SK-N-SH (cell line): Measurements from ENCODE around the gene XG. TPM values are rescaled to one million over a fixed set of nuclear protein-coding genes. Genes with fewer than 3 reads are reported as not detected.
"Not testable (repeated sequence)": the region's sequence is repeated elsewhere in the genome, so short reads cannot be mapped to it uniquely, and the experiment has no call there.

ENCODE experiments used
- CTCF ChIA-PET: fragments of 300-600, 350-600 bp; formaldehyde crosslinking; extraction: SDS; loops from one replicate; lab custom pipeline; 2021; lab: Yijun Ruan, JAX
- POLR2A ChIA-PET: fragments of 350-600 bp; sonication (Branson Sonifier 250); formaldehyde crosslinking; extraction: SDS; loops from one replicate; lab custom pipeline; 2020; ENCODE audit warnings: antibody characterized with exemption, inconsistent platforms; lab: Yijun Ruan, JAX
- DNase-seq: peaks from one replicate; pipeline ENCODE4 v3.0.0; 2012
- H2AFZ ChIP-seq: fragments of 200-600 bp; sonication (generic); 2 replicates; pipeline ENCODE4 v1.8.1; 2016; ENCODE audit warnings: antibody characterized with exemption, mild to moderate bottlenecking, low read depth
- H3F3A ChIP-seq: fragments of 200-600 bp; sonication (generic); replicated peaks from 2 replicates; pipeline ENCODE3; 2016; ENCODE audit warnings: antibody characterized with exemption, mild to moderate bottlenecking; ENCODE audit not compliant: insufficient read depth
- H3K27ac ChIP-seq, 2 experiments: fragments of 200-500 bp in 1 of 2; fragments of 200-600 bp in 1 of 2; sonication (Bioruptor generic) in 1 of 2; sonication (generic), shearing (Covaris generic) in 1 of 2; 2 replicates each; pipeline versions ENCODE4 v1.5.1 to v1.6.1; 2014 to 2016; ENCODE audit warnings: low read depth in 2 of 2, inconsistent platforms in 1 of 2, low read length in 1 of 2, mild to moderate bottlenecking in 1 of 2, mixed read lengths in 1 of 2
- H3K27me3 ChIP-seq: fragments of 200-600 bp; sonication (generic), shearing (Covaris generic); 2 replicates; pipeline ENCODE4 v1.6.1; 2016; ENCODE audit warnings: mixed run types; ENCODE audit not compliant: insufficient read depth
- H3K36me3 ChIP-seq, 2 experiments: fragments of 200-500 bp in 1 of 2; fragments of 200-600 bp in 1 of 2; sonication (Bioruptor generic) in 1 of 2; sonication (generic) in 1 of 2; replicated peaks in 1 of 2; 2 replicates each; pipeline versions ENCODE3 to v1.5.1; 2014 to 2016; ENCODE audit warnings: low read length in 1 of 2, mild to moderate bottlenecking in 1 of 2; ENCODE audit not compliant: insufficient read depth in 2 of 2, control insufficient read depth in 1 of 2
- H3K4me1 ChIP-seq, 2 experiments: fragments of 200-500 bp in 1 of 2; fragments of 200-600 bp in 1 of 2; sonication (Bioruptor generic) in 1 of 2; sonication (generic), shearing (Covaris generic) in 1 of 2; 2 replicates each; pipeline versions ENCODE4 v1.5.1 to v1.6.1; 2014 to 2016; ENCODE audit warnings: low read depth in 1 of 2, low read length in 1 of 2, mixed run types in 1 of 2; ENCODE audit not compliant: insufficient read depth in 2 of 2, control insufficient read depth in 1 of 2
- H3K4me2 ChIP-seq: fragments of 200-600 bp; sonication (generic), shearing (Covaris generic); 2 replicates; pipeline ENCODE4 v1.6.1; 2017; ENCODE audit warnings: mixed run types
- H3K4me3 ChIP-seq, 2 experiments: fragments of 200-500 bp in 1 of 2; fragments of 200-600 bp in 1 of 2; sonication (Bioruptor generic) in 1 of 2; sonication (generic), shearing (Covaris generic) in 1 of 2; 2 replicates each; pipeline versions ENCODE4 v1.5.1 to v1.8.1; 2014 to 2016; ENCODE audit warnings: low read depth in 2 of 2, inconsistent platforms in 1 of 2, low read length in 1 of 2, mild to moderate bottlenecking in 1 of 2, mixed read lengths in 1 of 2, moderate library complexity in 1 of 2
- H3K79me2 ChIP-seq: fragments of 200-600 bp; sonication (generic); 2 replicates; pipeline ENCODE4 v1.8.1; 2017; ENCODE audit warnings: mild to moderate bottlenecking; ENCODE audit not compliant: insufficient read depth
- H3K9ac ChIP-seq: fragments of 200-600 bp; sonication (generic); 2 replicates; pipeline ENCODE4 v1.6.1; 2017; ENCODE audit warnings: mixed run types
- H3K9me2 ChIP-seq: fragments of 200-600 bp; sonication (generic); 2 replicates; pipeline ENCODE4 v1.6.1; 2017; ENCODE audit warnings: mixed run types
- H3K9me3 ChIP-seq: fragments of 200-600 bp; sonication (generic); 2 replicates; pipeline ENCODE4 v1.6.1; 2017; ENCODE audit warnings: mixed run types, mild to moderate bottlenecking, moderate library complexity
- H4K20me1 ChIP-seq: fragments of 200-600 bp; sonication (generic); 2 replicates; pipeline ENCODE4 v1.6.1; 2017; ENCODE audit warnings: mild to moderate bottlenecking, mixed run types; ENCODE audit not compliant: insufficient read depth
- FOSL2 ChIP-seq: IDR thresholded peaks from 2 replicates; pipeline ENCODE4 v1.4.0; 2012; ENCODE audit warnings: low read depth, mild to moderate bottlenecking, moderate library complexity, borderline replicate concordance
- GABPA ChIP-seq: IDR thresholded peaks from 2 replicates; pipeline ENCODE4 v1.4.0; 2012; ENCODE audit warnings: low read depth, mild to moderate bottlenecking
- MXI1 ChIP-seq: IDR thresholded peaks from 2 replicates; pipeline ENCODE4 v1.6.1; 2012; ENCODE audit warnings: mild to moderate bottlenecking, low read depth, low read length, improper control_type of control experiment
- POLR2AphosphoS5 ChIP-seq: IDR thresholded peaks from 2 replicates; pipeline ENCODE4 v1.6.1; 2012; ENCODE audit warnings: low read depth, low read length
- RCOR1 ChIP-seq: fragments of 150-350 bp; IDR thresholded peaks from 2 replicates; pipeline ENCODE4 v1.6.1; 2017; ENCODE audit warnings: antibody characterized with exemption, low read length
- TAF1 ChIP-seq: IDR thresholded peaks from 2 replicates; pipeline ENCODE4 v1.6.1; 2012; ENCODE audit warnings: low read depth, mild to moderate bottlenecking, low read length, moderate library complexity, borderline replicate concordance
- TEAD4 ChIP-seq: IDR thresholded peaks from 2 replicates; pipeline ENCODE4 v1.4.0; 2012; ENCODE audit warnings: mild to moderate bottlenecking, borderline replicate concordance; ENCODE audit not compliant: insufficient read depth
- WGBS: methylation state at CpG from one replicate; pipeline ENCODE4 v1.1.6; 2017; ENCODE audit warnings: low lambda C conversion rate; 5-methylcytosine and 5-hydroxymethylcytosine counted together
- polyA plus RNA-seq, 3 experiments: library from polyadenylated mRNA; depleted of rRNA; stranded (reverse); fragments of >200 nt; gene quantifications; 2 replicates each; pipeline ENCODE4 v1.2.3, GENCODE V29; 2012
- TF ChIP-seq, protein P1 (sequence below): fragments of 150-350 bp; IDR thresholded peaks from 2 replicates; pipeline ENCODE4 v1.6.1; 2017; ENCODE audit warnings: antibody characterized with exemption, low read length, low read depth, borderline replicate concordance
- TF ChIP-seq, protein P2 (sequence below): IDR thresholded peaks from 2 replicates; pipeline ENCODE4 v1.4.0; 2012; ENCODE audit warnings: low read depth, borderline replicate concordance

The XG gene
- polyA plus RNA-seq, 1 of the 3 experiments (the other 2 are of a cell fraction), result 0.76 TPM

DNA sequence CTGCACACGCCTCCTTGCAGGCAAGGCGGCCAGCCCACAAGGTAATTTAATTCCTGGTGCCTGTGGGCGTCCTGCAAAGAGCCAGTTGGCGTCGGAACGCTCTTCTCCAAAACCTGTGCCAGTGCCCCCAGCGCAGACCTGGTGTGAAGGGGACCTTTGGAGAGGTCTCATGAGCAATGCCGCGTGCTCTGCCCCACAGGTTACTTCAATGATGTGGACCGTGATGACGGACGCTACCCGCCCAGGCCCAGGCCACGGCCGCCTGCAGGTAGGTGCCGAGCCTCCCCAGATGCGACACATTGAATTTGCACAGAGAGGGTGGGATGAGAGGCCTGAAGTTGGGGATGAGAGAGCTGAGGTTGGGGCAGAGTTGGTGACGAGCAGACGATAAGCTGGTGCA, 42.5 kb downstream of the XG start:
- no peaks in the 10 kb centered on the region for H3K9me2 ChIP-seq
- H3K36me3 ChIP-seq, result no peaks in the 10 kb centered on the region
- H3K9ac ChIP-seq, result no peak overlapping the region
- H3K27me3 ChIP-seq, result no peaks in the 10 kb centered on the region; the same call in 1 of the 2 replicates
- POLR2A ChIA-PET, result no interaction called here
- H3K4me1 ChIP-seq, result no peaks in the 10 kb centered on the region
- H4K20me1 ChIP-seq, result no peaks in the 10 kb centered on the region
- no peak overlapping the region for H3K27ac ChIP-seq
- no peaks in the 10 kb centered on the region for H3K79me2 ChIP-seq
- DNase-seq, result no peak
- no peak overlapping the region for H3K4me3 ChIP-seq
- no peak for TF ChIP-seq POLR2AphosphoS5
- no peak for TF ChIP-seq MXI1
- TF ChIP-seq TAF1, result no peak
- TF ChIP-seq, protein P1, sequence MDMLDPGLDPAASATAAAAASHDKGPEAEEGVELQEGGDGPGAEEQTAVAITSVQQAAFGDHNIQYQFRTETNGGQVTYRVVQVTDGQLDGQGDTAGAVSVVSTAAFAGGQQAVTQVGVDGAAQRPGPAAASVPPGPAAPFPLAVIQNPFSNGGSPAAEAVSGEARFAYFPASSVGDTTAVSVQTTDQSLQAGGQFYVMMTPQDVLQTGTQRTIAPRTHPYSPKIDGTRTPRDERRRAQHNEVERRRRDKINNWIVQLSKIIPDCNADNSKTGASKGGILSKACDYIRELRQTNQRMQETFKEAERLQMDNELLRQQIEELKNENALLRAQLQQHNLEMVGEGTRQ, result no peak
- no peak for TF ChIP-seq RCOR1
- no peaks in the 10 kb centered on the region for H3F3A ChIP-seq
- H2AFZ ChIP-seq, result no peak overlapping the region
- H3K4me2 ChIP-seq, result no peak overlapping the region
- WGBS, result 53% methylated on average over 19 of the region's 19 CpGs
- no peaks in the 10 kb centered on the region for H3K9me3 ChIP-seq
- CTCF ChIA-PET, result no interaction called here

DNA sequence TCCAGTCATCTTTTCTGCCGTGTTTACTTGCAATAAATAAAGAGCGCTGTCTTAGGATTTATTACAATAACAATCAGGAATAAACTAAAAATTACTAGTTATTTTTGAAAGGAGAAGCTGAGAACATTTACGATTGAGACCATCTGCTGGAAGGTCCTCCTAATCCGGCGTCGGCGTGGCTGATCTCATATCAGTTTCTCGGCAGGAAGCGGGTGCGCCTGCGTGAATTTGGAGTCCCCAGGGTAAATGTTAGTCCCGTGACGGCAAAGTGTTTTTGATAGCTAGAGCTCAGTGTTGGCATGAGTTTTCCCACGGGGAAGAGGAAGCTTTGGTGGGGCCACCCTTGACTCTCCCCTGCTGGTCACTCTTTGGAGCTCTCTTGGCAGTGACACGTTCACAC, 45.0 kb downstream of the XG start:
- POLR2A ChIA-PET, H2AFZ ChIP-seq: not testable (repeated sequence)

DNA sequence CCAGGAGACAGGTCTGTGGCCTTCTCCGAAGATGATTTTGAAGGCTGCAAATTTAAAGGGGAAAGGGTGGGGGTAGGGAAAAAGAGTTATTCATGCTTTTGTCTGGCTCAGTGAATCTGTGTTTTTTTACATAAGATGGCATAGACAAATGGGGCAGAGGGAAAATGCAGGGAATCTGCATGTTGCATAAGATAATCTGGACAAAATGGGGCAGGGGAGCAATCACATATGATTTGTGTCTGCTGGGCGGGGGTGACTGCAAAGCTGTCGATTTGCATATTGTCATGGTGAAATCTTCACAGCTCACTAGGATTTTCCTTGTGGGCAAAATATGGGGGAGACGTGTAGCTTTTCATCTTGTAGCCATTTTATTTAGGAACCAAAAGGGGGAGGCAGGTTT, 47.5 kb downstream of the XG start:
- 52% methylated on average over 4 of the region's 4 CpGs for WGBS
- no peak for DNase-seq
- no peak overlapping the region for H3K4me2 ChIP-seq
- H2AFZ ChIP-seq, result no peak overlapping the region
- H3K9me3 ChIP-seq, result no peaks in the 10 kb centered on the region
- H3K4me3 ChIP-seq, result no peak overlapping the region
- ChIA-PET POLR2A (no interaction called here), CTCF (no interaction called here)
- no peaks in the 10 kb centered on the region; the same call in 1 of the 2 replicates for H3K27me3 ChIP-seq
- no peak overlapping the region for H3K27ac ChIP-seq
- no peaks in the 10 kb centered on the region for H3K36me3 ChIP-seq
- peaks cover 0 to 3% of the 10 kb centered on the region in 2 experiments; a peak in 1 of 4 replicates for H3K4me1 ChIP-seq
- no peak overlapping the region for H3K9ac ChIP-seq
- no peaks in the 10 kb centered on the region for H4K20me1 ChIP-seq
- H3K79me2 ChIP-seq, result no peaks in the 10 kb centered on the region
- no peaks in the 10 kb centered on the region for H3K9me2 ChIP-seq
- H3F3A ChIP-seq, result peaks cover 16% of the 10 kb centered on the region
- TF ChIP-seq GABPA (no peak), TEAD4 (no peak), FOSL2 (no peak)
- TF ChIP-seq, protein P2, sequence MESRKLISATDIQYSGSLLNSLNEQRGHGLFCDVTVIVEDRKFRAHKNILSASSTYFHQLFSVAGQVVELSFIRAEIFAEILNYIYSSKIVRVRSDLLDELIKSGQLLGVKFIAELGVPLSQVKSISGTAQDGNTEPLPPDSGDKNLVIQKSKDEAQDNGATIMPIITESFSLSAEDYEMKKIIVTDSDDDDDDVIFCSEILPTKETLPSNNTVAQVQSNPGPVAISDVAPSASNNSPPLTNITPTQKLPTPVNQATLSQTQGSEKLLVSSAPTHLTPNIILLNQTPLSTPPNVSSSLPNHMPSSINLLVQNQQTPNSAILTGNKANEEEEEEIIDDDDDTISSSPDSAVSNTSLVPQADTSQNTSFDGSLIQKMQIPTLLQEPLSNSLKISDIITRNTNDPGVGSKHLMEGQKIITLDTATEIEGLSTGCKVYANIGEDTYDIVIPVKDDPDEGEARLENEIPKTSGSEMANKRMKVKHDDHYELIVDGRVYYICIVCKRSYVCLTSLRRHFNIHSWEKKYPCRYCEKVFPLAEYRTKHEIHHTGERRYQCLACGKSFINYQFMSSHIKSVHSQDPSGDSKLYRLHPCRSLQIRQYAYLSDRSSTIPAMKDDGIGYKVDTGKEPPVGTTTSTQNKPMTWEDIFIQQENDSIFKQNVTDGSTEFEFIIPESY, result no peak

More for the DNA sequence above, 45.0 kb downstream of the XG start:
- H4K20me1 ChIP-seq, H3K79me2 ChIP-seq, CTCF ChIA-PET, DNase-seq, H3K9me2 ChIP-seq, H3K9me3 ChIP-seq, H3K9ac ChIP-seq, H3K27me3 ChIP-seq, H3K36me3 ChIP-seq, H3K4me1 ChIP-seq, H3F3A ChIP-seq, H3K4me3 ChIP-seq, H3K4me2 ChIP-seq, H3K27ac ChIP-seq: not testable (repeated sequence)
- 27% methylated on average over 12 of the region's 15 CpGs for WGBS

DNA sequence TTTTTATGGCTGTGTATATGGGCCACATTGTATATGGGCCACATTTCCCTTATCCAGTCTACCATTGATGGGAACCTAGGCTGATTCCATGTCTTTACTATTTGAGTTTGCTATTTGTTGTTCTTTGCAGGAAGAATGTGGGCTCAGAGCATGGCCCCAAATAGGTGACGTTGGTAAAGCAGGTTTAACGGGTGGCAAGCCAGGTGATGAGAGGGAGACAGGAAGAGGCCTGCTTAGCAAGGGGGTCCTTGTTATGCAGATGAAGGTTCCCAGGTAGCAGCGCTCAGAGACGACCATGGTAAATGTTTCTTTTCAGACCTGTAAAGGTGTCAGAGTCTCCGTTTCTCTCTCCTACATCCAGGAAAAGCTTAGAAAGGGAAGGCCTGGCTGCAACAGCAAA, 48.1 kb downstream of the XG start:
- H3K36me3 ChIP-seq, H3K4me3 ChIP-seq, H3K27ac ChIP-seq, CTCF ChIA-PET, H3K9me2 ChIP-seq, H3K9ac ChIP-seq, DNase-seq, POLR2A ChIA-PET, H3K4me2 ChIP-seq, H4K20me1 ChIP-seq, H3K27me3 ChIP-seq, H3K9me3 ChIP-seq, H3K4me1 ChIP-seq, H3K79me2 ChIP-seq, H2AFZ ChIP-seq: not testable (repeated sequence)
- 66% methylated on average over 5 of the region's 5 CpGs for WGBS
- peaks cover 16% of the 10 kb centered on the region for H3F3A ChIP-seq
